B cell (primary cell): ENCODE measurements around the gene CNNM4.

Experiments
- EZH2 ChIP-seq: IDR thresholded peaks from 2 replicates; pipeline ENCODE4 v1.6.1; 2012; ENCODE audit warnings: borderline replicate concordance, low read depth, mild to moderate bottlenecking, moderate library complexity, low read length; ENCODE audit not compliant: insufficient read depth, poor library complexity, severe bottlenecking
- TF ChIP-seq, protein P1 (sequence below): fragments of 200-600 bp; IDR thresholded peaks from one replicate; pipeline ENCODE4 v1.8.0; 2022; ENCODE audit warnings: antibody characterized with exemption, mild to moderate bottlenecking

DNA sequence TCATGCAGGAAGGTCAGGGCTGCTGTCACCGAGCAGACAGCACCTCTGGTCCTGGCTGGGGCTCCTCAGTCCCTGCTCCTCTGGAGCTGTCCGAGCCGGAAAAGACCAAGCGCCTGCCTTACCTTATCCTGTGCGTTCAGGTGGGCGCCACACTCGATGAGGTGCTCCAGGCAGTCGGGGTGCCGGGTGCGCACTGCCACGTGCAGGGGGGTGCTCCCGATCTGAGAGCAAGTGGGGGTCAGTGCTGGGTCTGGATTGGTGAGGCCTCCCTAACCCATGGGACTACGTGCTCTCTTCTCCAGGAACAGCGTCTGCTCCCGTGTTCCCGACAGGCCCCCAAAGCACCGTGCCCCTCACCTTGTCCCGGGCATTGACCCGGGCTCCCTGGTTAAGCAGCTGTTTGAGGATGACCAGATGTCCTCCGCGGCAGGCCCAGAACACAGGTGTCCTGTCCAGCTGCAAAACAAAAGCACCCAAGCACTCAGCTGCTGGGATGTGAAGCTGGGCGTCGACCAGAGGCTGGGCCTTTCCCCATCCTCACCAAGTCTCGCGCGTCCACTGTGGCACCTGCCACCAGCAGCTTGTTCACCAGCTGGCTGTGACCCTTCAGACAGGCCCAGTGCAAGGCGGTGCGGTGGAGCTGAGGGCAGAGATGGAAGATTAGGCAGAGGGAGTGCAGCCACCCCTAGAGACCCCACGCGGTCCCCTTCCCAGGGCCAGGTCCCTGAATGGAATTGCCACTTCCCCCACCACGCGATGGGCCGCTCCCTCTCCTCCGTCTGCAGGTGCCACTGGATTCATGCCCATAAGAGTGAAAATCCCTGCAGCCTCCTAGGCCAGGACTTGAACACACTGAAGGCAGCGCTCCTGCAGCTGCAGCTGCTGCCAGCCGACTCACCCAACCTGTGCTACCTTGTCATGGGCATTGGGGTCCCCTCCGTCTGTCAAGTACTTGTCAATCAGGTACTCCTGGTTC, 79.5 kb downstream of the CNNM4 start:
- TF ChIP-seq EZH2: no peak
- TF ChIP-seq, protein P1, sequence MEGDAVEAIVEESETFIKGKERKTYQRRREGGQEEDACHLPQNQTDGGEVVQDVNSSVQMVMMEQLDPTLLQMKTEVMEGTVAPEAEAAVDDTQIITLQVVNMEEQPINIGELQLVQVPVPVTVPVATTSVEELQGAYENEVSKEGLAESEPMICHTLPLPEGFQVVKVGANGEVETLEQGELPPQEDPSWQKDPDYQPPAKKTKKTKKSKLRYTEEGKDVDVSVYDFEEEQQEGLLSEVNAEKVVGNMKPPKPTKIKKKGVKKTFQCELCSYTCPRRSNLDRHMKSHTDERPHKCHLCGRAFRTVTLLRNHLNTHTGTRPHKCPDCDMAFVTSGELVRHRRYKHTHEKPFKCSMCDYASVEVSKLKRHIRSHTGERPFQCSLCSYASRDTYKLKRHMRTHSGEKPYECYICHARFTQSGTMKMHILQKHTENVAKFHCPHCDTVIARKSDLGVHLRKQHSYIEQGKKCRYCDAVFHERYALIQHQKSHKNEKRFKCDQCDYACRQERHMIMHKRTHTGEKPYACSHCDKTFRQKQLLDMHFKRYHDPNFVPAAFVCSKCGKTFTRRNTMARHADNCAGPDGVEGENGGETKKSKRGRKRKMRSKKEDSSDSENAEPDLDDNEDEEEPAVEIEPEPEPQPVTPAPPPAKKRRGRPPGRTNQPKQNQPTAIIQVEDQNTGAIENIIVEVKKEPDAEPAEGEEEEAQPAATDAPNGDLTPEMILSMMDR: no peak
